Measurements from ENCODE around the gene MCOLN1. TPM values are rescaled to one million over a fixed set of nuclear protein-coding genes. Genes with fewer than 3 reads are reported as not detected.

The MCOLN1 gene
- total and polyA plus RNA-seq, 9 of the 15 experiments (the other 6 are each of a cell fraction or from before 2014, with no cell fraction given): 0.25 to 15.4 (median 7.1) TPM

DNA sequence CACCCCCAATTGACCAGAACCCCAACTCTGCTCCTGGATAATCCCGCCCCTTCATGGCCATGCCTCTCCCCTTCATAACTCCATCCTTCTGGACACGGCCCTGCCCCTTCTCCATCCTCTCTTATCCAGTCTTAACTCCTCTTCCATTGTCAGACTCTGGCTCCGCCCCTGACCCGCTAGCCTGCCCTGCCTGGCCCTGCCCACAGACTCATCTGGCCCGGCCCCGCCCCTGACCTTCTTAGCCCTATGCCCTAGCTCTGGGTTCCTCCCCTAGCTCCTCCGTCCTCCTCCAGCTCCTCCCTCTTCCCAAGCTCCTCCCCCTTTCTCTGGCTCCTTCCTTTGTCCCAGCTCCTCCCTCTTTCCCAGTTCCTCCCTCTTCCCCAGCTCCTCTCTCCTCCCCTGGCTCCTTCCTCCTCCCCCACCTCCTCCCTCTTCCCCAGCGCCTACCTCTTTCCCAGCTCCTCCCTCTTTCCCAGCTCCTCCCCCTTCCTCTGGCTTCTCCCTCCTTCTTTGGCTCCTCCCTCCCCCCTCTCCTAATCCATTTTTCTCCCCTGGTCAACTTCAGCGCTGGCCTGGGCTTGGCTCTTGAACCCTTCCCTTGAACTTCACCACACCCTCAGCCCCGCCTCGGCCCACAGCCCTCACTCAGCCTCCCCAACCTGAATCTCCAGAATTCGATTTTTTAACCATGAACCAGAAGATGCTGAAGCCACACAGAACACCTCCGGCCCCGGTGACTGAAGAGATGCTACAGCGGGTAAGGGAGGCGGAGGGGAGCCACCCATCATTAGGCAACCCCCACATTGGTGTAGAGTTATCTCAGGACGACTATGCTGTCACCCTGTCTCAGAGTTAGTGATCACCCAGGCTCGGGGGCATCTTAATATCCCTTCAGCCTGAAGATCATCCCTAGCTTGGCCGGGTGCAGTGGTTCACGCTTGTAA is 15.8 kb upstream of the MCOLN1 start (continued):
- TF ChIP-seq FOXJ3 (CRISPR knock-in tag; IDR thresholded peaks at IDR 0.05) (no peak), NFXL1 (CRISPR knock-in tag; IDR thresholded peaks at IDR 0.05) (no peak), RFX1 (IDR thresholded peaks at IDR 0.05) (no peak), TOE1 (IDR thresholded peaks at IDR 0.05; ENCODE audit: borderline replicate concordance) (peak; percentile 90), TOE1 (CRISPR knock-in tag; IDR thresholded peaks at IDR 0.05; ENCODE audit: borderline replicate concordance, low read depth) (no peak), SMAD4 (CRISPR knock-in tag; conservative IDR thresholded peaks at IDR 0.05) (no peak), WHSC1 (IDR thresholded peaks at IDR 0.05; ENCODE audit: low read length) (no peak), RB1 (IDR thresholded peaks at IDR 0.05; ENCODE audit: low read depth) (no peak), YBX1 (IDR thresholded peaks at IDR 0.05) (no peak), ZNF384 (IDR thresholded peaks at IDR 0.05; ENCODE audit: low read depth, low read length) (no peak), TBL1XR1 (IDR thresholded peaks at IDR 0.05; ENCODE audit: low read length in 2 of 2) (no peak), ZNF253 (CRISPR knock-in tag; conservative IDR thresholded peaks at IDR 0.05) (no peak), DMBX1 (CRISPR knock-in tag; IDR thresholded peaks at IDR 0.05; ENCODE audit: borderline replicate concordance) (no peak), E2F3 (CRISPR knock-in tag; IDR thresholded peaks at IDR 0.05) (no peak), PURB (CRISPR knock-in tag; IDR thresholded peaks at IDR 0.05; ENCODE audit: low read depth) (no peak), KHSRP (IDR thresholded peaks at IDR 0.05) (no peak), PHB2 (IDR thresholded peaks at IDR 0.05; ENCODE audit: low read depth) (peak; percentile 59), ZNF551 (CRISPR knock-in tag; IDR thresholded peaks at IDR 0.05) (no peak), RBM14 (IDR thresholded peaks at IDR 0.05; ENCODE audit: borderline replicate concordance, insufficient read depth, low read depth, low read length) (no peak), C11orf30 (IDR thresholded peaks at IDR 0.05; ENCODE audit: low read depth) (no peak)
- TF ChIP-seq, protein P1, sequence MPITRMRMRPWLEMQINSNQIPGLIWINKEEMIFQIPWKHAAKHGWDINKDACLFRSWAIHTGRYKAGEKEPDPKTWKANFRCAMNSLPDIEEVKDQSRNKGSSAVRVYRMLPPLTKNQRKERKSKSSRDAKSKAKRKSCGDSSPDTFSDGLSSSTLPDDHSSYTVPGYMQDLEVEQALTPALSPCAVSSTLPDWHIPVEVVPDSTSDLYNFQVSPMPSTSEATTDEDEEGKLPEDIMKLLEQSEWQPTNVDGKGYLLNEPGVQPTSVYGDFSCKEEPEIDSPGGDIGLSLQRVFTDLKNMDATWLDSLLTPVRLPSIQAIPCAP (CRISPR knock-in tag; IDR thresholded peaks at IDR 0.05; ENCODE audit: borderline replicate concordance): no peak
- TF ChIP-seq, protein P2, sequence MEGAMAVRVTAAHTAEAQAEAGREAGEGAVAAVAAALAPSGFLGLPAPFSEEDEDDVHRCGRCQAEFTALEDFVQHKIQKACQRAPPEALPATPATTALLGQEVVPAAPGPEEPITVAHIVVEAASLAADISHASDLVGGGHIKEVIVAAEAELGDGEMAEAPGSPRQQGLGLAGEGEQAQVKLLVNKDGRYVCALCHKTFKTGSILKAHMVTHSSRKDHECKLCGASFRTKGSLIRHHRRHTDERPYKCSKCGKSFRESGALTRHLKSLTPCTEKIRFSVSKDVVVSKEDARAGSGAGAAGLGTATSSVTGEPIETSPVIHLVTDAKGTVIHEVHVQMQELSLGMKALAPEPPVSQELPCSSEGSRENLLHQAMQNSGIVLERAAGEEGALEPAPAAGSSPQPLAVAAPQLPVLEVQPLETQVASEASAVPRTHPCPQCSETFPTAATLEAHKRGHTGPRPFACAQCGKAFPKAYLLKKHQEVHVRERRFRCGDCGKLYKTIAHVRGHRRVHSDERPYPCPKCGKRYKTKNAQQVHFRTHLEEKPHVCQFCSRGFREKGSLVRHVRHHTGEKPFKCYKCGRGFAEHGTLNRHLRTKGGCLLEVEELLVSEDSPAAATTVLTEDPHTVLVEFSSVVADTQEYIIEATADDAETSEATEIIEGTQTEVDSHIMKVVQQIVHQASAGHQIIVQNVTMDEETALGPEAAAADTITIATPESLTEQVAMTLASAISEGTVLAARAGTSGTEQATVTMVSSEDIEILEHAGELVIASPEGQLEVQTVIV (CRISPR knock-in tag; IDR thresholded peaks at IDR 0.05; ENCODE audit: borderline replicate concordance): no peak
- TF ChIP-seq, protein P3, sequence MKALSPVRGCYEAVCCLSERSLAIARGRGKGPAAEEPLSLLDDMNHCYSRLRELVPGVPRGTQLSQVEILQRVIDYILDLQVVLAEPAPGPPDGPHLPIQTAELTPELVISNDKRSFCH (CRISPR knock-in tag; IDR thresholded peaks at IDR 0.05): no peak
- TF ChIP-seq, protein P3 (tag; IDR thresholded peaks at IDR 0.05): no peak
- TF ChIP-seq, protein P4, sequence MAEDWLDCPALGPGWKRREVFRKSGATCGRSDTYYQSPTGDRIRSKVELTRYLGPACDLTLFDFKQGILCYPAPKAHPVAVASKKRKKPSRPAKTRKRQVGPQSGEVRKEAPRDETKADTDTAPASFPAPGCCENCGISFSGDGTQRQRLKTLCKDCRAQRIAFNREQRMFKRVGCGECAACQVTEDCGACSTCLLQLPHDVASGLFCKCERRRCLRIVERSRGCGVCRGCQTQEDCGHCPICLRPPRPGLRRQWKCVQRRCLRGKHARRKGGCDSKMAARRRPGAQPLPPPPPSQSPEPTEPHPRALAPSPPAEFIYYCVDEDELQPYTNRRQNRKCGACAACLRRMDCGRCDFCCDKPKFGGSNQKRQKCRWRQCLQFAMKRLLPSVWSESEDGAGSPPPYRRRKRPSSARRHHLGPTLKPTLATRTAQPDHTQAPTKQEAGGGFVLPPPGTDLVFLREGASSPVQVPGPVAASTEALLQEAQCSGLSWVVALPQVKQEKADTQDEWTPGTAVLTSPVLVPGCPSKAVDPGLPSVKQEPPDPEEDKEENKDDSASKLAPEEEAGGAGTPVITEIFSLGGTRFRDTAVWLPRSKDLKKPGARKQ (CRISPR knock-in tag; IDR thresholded peaks at IDR 0.05): no peak

Measured in K562 (cell line).